NT2/D1 (cell line): ENCODE measurements around the gene KCNK17.

Experiments
- YY1 ChIP-seq: IDR thresholded peaks from 2 replicates; pipeline ENCODE4 v1.6.1; 2011; ENCODE audit not compliant: insufficient read length, insufficient read depth
- ZNF274 ChIP-seq: IDR thresholded peaks from 2 replicates; pipeline ENCODE4 v1.6.1; 2011; ENCODE audit warnings: mild to moderate bottlenecking, low read depth, low read length

GRCh38 chr6:39307462-39307861 is 6.8 kb downstream of the KCNK17 start:
- TF ChIP-seq YY1 (no peak), ZNF274 (no peak)
